Ramos (cell line): Measurements from ENCODE around the gene NIPAL4.

Experiments used
- in situ Hi-C: fragments of 300-500 bp; cut with MboI; formaldehyde crosslinking; loops from one replicate; pipeline ENCODE4 v1.14.3; 2022; ENCODE audit warnings: low sequenced_read_pairs; ENCODE audit not compliant: unreplicated experiment

NIPAL4 gene

DNA sequence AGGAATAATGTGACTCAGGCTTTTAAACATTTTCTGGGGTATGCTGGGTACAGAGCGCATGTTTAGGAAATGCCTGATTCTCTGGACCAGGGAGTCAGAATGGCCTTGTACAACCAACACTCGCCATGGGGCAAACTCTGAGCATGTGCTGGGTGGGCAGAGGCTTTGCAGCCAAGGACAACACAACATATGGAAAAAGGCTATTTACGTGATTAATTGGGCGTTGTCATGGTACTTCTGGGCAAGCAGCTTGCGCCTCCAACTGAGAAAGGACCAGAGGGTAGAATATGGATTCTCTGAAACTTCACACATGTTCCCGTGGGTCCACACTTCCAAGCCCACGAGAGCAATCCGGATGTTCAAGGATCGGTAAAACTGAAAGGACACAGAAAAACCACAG is 49.1 kb downstream of the NIPAL4 start:
- in situ Hi-C loops: no loop called here

GRCh38 chr5:157509587-157509986 is 49.6 kb downstream of the NIPAL4 start:
- in situ Hi-C loops: no loop called here

- in situ Hi-C loops: no loop called here
These were observed 50.7 kb downstream of the NIPAL4 start for GRCh38 chr5:157510682-157511081.

- in situ Hi-C loops: no loop called here
These were observed 51.9 kb downstream of the NIPAL4 start for GRCh38 chr5:157511651-157512644.

- in situ Hi-C loops: no loop called here
These were observed 53.2 kb downstream of the NIPAL4 start for GRCh38 chr5:157513182-157513581.

DNA sequence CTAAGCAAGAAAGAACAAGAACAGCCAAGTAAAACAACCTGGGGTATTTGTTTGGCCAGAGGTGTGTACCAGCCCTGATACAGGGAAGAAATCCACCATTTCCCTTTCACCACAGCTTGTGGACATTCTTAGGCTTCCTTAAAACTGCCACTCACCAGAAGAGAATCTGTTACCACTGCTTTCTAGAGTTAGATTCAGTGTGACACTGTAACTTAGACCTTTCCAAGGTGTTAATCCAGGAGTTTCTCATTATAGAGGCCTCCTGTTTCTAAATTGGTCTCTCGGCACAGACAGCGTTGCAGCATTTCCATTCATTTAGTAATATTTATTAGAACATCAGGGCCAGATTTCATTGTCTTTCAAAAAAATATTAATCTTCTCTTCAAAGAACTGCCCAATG is 55.0 kb downstream of the NIPAL4 start:
- in situ Hi-C loops: no loop called here

DNA sequence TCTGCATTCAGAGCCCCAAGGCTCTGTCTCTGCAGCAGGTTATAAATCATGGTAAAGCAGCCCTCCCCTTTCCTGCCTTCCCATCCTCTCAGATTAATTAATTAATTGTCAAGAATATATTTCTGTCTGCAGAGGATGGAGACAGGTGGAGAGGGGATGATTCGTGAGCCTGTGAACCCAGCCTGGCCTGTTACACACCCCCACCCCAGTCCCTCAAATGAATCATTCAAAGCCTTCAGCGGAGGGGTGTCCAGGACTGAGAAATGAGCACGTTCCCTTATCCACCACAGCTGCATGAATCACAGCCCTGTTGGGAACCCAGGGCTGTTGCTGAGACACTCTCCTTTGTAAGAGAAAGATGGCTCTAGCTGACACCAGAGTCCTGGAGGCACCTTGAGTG is 56.0 kb downstream of the NIPAL4 start:
- in situ Hi-C loops: no loop called here

- in situ Hi-C loops: no loop called here
These were observed 56.8 kb downstream of the NIPAL4 start for GRCh38 chr5:157516626-157517325.

GRCh38 chr5:157518963-157519362 is 59.0 kb downstream of the NIPAL4 start:
- in situ Hi-C loops: no loop called here

DNA sequence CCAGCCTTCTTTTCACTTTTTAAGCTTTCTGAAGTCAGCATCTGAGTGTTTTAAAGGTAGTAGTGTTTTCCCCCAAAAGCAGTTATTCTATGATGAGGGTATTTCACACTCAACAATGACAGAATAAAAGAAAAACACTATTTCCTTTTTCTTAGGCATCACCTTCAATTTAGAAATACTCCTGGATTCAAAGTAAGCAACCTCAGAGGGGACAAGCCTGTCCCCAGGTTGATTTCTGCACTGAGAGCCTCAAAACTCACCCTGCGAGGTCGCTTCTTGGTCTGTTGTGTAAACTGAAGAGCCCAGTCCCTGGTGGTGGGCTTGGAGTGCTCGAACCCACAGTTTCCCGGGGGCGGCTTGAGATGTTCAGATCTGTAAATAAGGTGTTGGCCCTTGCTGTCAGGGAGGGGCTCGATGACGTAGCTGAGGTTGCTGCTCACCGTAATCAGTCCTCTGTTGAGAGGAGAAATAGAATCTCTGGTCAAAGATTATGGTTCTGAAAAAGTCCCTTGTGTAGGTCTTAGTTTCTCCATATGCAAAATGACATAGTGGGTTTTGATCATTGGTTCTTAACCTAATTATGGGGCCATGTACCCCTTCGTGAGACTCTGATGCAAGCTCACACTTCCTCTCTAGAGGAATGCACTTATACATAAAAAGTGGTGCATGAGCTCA is 59.7 kb downstream of the NIPAL4 start:
- in situ Hi-C loops: no loop called here

GRCh38 chr5:157520911-157521703 is 61.1 kb downstream of the NIPAL4 start:
- in situ Hi-C loops: no loop called here

DNA sequence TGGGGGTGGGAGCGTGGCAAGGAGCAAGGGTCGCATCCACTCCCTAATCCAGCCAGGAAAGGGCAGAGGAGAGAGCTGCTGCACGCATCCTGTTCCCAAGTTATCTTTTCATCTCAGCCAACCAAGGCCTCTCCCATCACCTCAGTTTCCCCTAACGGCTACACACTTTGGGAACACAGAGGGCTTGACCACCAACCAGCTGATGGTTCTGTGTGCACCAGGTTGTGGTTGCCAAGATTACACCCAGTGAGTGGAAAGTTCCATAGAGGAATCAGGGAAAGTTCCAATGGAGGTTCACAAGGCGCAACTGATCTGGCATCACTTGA is 61.7 kb downstream of the NIPAL4 start:
- in situ Hi-C loops: no loop called here

DNA sequence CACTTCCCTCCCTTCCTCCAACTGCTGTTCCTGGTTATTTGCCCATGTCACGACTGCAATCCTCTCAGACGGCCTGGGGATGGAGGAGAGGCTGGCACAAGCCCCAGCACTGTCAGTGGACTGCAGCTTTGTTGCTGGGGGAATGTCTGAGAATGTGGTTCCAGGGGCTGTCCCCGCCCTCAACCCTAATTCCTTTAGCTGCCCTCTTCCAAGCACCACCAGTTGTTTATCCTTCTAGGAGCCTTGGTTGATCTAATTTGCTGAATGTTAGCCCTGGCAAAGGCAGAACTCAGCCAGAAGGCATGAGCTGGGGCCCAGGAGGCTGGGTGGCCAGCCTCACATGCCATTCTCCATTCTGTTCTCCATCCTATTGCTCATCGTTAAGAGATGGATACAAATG is 64.0 kb downstream of the NIPAL4 start:
- in situ Hi-C loops: no loop called here
